ENCODE measurements around the gene LMO7.
"Not testable (repeated sequence)": the region's sequence is repeated elsewhere in the genome, so short reads cannot be mapped to it uniquely, and the experiment has no call there.

Gene LMO7

GRCh38 chr13:75749407-75749806 is 113.3 kb downstream of the LMO7 start:
- no peak for DNase-seq

- no peak for DNase-seq
Observed at GRCh38 chr13:75751350-75751749, 115.2 kb downstream of the LMO7 start.

GRCh38 chr13:75752826-75753225 is 116.7 kb downstream of the LMO7 start:
- no peak for DNase-seq

- no peak for DNase-seq
Observed at GRCh38 chr13:75754936-75755335, 118.8 kb downstream of the LMO7 start.

GRCh38 chr13:75757336-75757735 is 121.2 kb downstream of the LMO7 start:
- no peak for DNase-seq

GRCh38 chr13:75759531-75759930 is 123.4 kb downstream of the LMO7 start:
- no peak for DNase-seq

GRCh38 chr13:75760131-75761021 is 124.2 kb downstream of the LMO7 start:
- DNase-seq: no peak

- DNase-seq: no peak
Observed at GRCh38 chr13:75761369-75761768, 125.2 kb downstream of the LMO7 start.

GRCh38 chr13:75762076-75762937 is 126.2 kb downstream of the LMO7 start:
- no peak for DNase-seq

GRCh38 chr13:75762955-75763354 is 126.8 kb downstream of the LMO7 start:
- no peak for DNase-seq

GRCh38 chr13:75763512-75763911 is 127.4 kb downstream of the LMO7 start:
- no peak for DNase-seq

- DNase-seq: no peak
Observed at GRCh38 chr13:75764251-75764925, 128.3 kb downstream of the LMO7 start.

- DNase-seq: no peak
Observed at GRCh38 chr13:75764926-75765310, 128.8 kb downstream of the LMO7 start.

- no peak for DNase-seq
Observed at GRCh38 chr13:75766636-75767035, 130.5 kb downstream of the LMO7 start.

GRCh38 chr13:75769141-75769905 is 133.2 kb downstream of the LMO7 start:
- no peak for DNase-seq

GRCh38 chr13:75770164-75770563 is 134.0 kb downstream of the LMO7 start:
- no peak for DNase-seq

- no peak for DNase-seq
Observed at GRCh38 chr13:75770592-75771011, 134.5 kb downstream of the LMO7 start.

- DNase-seq: no peak
Observed at GRCh38 chr13:75771226-75771625, 135.1 kb downstream of the LMO7 start.

- no peak for DNase-seq
Observed at GRCh38 chr13:75771818-75772217, 135.7 kb downstream of the LMO7 start.

GRCh38 chr13:75774176-75774575 is 138.0 kb downstream of the LMO7 start:
- DNase-seq: no peak

- no peak for DNase-seq
Observed at GRCh38 chr13:75776550-75776949, 140.4 kb downstream of the LMO7 start.

GRCh38 chr13:75779393-75779792 is 143.3 kb downstream of the LMO7 start:
- DNase-seq: no peak

- not testable (repeated sequence) for DNase-seq
Observed at GRCh38 chr13:75780103-75780502, 144.0 kb downstream of the LMO7 start.
